Measurements from ENCODE around the gene EPHB2.

- TF ChIP-seq POLR2A (IDR thresholded peaks at IDR 0.05) (no peak), CTCF (IDR thresholded peaks at IDR 0.05) (no peak)
Measured at GRCh38 chr1:22953740-22954141, 243.1 kb downstream of the EPHB2 start.
